BJ (cell line): ENCODE results near the gene DNAJC28. TPM values are rescaled to one million over a fixed set of nuclear protein-coding genes. Genes with fewer than 3 reads are reported as not detected.
"Not testable (repeated sequence)": the region's sequence is repeated elsewhere in the genome, so short reads cannot be mapped to it uniquely, and the experiment has no call there.

Experiments used
- CTCF ChIA-PET: fragments of 350-600 bp; formaldehyde crosslinking; extraction: SDS; loops from one replicate; lab custom pipeline; 2021; ENCODE audit warnings: antibody characterized with exemption, inconsistent platforms; lab: Yijun Ruan, JAX
- POLR2A ChIA-PET: fragments of 300-600 bp; sonication (Branson Sonifier 250); formaldehyde crosslinking; extraction: SDS; loops from one replicate; lab custom pipeline; 2021; ENCODE audit warnings: antibody characterized with exemption; lab: Charles Lee
- DNase-seq: peaks from one replicate; pipeline ENCODE4 v3.0.0-alpha.2; 2011; ENCODE audit warnings: low read depth
- H3K27me3 ChIP-seq: 2 replicates; pipeline ENCODE4 v1.6.0; 2011; ENCODE audit warnings: low read length; ENCODE audit not compliant: control insufficient read depth, insufficient read depth
- H3K36me3 ChIP-seq: 2 replicates; pipeline ENCODE4 v1.5.1; 2011; ENCODE audit warnings: low read length; ENCODE audit not compliant: control insufficient read depth, insufficient read depth
- H3K4me3 ChIP-seq: 2 replicates; pipeline ENCODE4 v1.5.1; 2011; ENCODE audit warnings: low read depth, mild to moderate bottlenecking, control low read depth, low read length
- polyA plus RNA-seq: library from polyadenylated mRNA; depleted of rRNA; stranded (reverse); fragments of >200 nt; gene quantifications from 2 replicates; pipeline ENCODE4 v1.2.3, GENCODE V29; 2011
- TF ChIP-seq, protein P1 (sequence below): IDR thresholded peaks from 2 replicates; pipeline ENCODE4 v1.5.1; 2011; ENCODE audit warnings: low read depth, mild to moderate bottlenecking, control low read depth, inconsistent platforms, low read length, moderate library complexity; ENCODE audit not compliant: insufficient read depth

The DNAJC28 gene
- polyA plus RNA-seq, 1 experiment = 0.38 TPM

DNA sequence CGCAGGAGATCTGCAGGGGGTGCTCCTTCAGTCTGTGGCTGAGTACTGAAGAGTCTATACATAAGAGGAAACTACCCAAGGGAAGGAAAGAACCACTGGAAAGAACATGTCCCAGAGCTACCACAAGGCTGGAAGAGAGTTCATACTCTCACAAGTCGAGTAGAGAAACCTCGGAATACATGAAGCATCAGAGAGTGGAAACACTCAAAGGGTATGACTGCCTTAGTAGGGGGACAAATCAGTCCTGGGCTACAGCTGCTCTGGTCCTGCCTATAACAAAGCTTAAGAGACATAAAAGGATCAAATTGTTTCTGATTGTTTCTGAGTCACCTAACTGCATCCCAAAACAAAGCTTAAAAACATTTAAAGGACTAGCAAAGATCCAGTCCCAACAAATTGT, 39.2 kb downstream of the DNAJC28 start:
- POLR2A ChIA-PET = interaction anchor here (0.6 kb wide), 1 partner anchor 21 kb away, joined by 6 read pairs; no protein-coding TSS in a partner anchor
- Histone ChIP-seq H3K27me3 (no peaks in the 10 kb centered on the region), H3K4me3 (no peak overlapping the region), H3K36me3 (peaks cover 1% of the 10 kb centered on the region; the same call in 1 of the 2 replicates)
- CTCF ChIA-PET = interaction anchor here (1.3 kb wide), 1 partner anchor 253 kb away, joined by 4 read pairs; no protein-coding TSS in a partner anchor
- DNase-seq = no peak
- TF ChIP-seq, protein P1, sequence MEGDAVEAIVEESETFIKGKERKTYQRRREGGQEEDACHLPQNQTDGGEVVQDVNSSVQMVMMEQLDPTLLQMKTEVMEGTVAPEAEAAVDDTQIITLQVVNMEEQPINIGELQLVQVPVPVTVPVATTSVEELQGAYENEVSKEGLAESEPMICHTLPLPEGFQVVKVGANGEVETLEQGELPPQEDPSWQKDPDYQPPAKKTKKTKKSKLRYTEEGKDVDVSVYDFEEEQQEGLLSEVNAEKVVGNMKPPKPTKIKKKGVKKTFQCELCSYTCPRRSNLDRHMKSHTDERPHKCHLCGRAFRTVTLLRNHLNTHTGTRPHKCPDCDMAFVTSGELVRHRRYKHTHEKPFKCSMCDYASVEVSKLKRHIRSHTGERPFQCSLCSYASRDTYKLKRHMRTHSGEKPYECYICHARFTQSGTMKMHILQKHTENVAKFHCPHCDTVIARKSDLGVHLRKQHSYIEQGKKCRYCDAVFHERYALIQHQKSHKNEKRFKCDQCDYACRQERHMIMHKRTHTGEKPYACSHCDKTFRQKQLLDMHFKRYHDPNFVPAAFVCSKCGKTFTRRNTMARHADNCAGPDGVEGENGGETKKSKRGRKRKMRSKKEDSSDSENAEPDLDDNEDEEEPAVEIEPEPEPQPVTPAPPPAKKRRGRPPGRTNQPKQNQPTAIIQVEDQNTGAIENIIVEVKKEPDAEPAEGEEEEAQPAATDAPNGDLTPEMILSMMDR = no peak

DNA sequence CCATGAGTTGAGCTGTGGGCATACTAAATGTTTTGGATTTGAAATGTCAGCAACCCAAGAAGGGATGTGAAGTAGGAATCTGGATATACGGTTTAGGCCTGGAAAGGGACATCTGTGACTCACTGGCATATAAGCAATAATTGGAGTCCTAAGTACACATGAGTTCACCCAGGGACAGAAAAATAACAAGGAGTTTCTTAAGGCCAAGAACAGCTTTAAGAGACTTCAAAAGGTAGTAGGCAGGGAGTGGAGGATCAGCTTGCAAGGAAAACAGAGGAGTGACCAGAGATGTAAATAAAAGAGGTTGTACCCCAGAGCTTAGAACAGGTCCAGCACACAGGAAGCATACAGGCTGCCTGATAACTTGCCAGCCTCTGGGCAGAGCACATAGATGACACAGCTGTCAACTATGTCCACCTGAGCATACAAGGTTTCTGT, 39.9 kb downstream of the DNAJC28 start:
- POLR2A ChIA-PET = no interaction called here
- Histone ChIP-seq H3K4me3 (no peak overlapping the region), H3K36me3 (0 out of 2 replicates have a peak, but pooled peaks cover 1% of the 10 kb centered on the region), H3K27me3 (no peaks in the 10 kb centered on the region)
- TF ChIP-seq, protein P1 = no peak
- CTCF ChIA-PET = interaction anchor here (0.7 to 1.6 kb wide), 2 partner anchors 15 to 91 kb away, joined by 3 to 5 read pairs; no protein-coding TSS in a partner anchor
- DNase-seq = no peak

DNA sequence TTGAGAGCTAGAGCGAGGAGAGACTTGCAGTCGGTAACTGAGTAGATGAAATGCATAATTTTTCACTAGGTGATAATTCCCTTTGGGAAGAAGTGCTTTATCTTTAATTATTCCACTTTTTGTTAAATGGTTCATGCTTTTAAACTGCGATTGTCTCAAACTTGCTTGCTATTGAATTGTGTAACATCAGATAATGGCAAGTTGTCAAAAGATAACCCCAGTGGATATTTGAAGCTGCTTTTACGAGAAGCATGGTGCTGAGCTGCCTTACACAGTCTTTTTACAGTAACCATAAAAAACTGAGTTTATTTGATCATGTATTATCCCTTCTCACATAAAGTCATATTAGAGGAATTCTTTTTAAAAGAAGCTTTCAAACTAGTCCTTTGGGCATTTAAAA, 41.9 kb downstream of the DNAJC28 start:
- no peak for DNase-seq
- TF ChIP-seq, protein P1 = no peak
- Histone ChIP-seq H3K27me3 (no peaks in the 10 kb centered on the region), H3K36me3 (0 out of 2 replicates have a peak, but pooled peaks cover 1% of the 10 kb centered on the region), H3K4me3 (no peak overlapping the region)
- ChIA-PET CTCF (interaction anchor here (1.2 to 1.8 kb wide), 2 partner anchors 10 to 88 kb away, joined by 4 to 5 read pairs; no protein-coding TSS in a partner anchor), POLR2A (no interaction called here)

DNA sequence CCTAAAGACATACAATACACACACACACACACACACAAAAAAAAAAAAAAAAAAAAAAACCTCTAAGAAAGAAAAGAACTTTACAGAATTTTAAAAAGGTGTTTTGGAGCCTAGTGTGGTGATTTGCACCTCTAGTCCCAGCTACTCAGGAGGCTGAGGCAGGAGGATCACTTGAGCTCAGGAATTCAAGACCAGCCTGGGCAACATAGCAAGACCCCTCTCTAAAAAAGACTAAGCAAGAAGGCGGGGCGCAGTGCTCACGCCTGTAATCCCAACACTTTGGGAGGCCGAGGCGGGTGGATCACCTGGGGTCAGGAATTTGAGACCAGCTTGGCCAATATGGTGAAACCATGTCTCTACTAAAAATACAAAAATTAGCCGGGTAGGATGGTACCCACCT, 44.9 kb downstream of the DNAJC28 start:
- H3K27me3 ChIP-seq, H3K4me3 ChIP-seq, DNase-seq, POLR2A ChIA-PET, H3K36me3 ChIP-seq: not testable (repeated sequence)
- CTCF ChIA-PET = interaction anchor here (0.6 to 4.0 kb wide), 9 partner anchors 9 to 614 kb away, joined by 3 to 44 read pairs (median 6); no protein-coding TSS in a partner anchor

DNA sequence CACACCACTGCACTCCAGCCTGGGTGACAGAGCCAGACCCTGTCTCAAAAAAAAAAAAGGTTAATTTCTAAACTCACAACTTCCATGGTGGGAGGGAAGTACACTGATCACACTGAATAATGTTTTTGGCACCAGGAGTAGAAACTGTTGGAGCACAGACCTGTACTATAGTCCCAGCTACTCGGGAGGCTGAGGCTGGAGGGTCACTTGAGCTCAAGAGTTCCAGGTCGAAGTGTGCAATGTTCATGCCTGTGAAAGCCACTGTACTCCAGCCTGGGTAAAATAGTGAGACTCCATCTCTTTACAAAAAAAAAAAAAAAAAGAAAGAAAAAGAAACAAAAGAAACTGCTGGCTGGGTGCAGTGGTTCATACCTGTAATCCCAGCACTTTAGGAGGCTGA, 47.0 kb downstream of the DNAJC28 start:
- ChIA-PET CTCF (interaction anchor here (0.6 to 4.0 kb wide), 19 partner anchors 10 to 504 kb away, joined by 3 to 44 read pairs (median 6); no protein-coding TSS in a partner anchor), POLR2A (no interaction called here)
- Histone ChIP-seq H3K27me3 (no peaks in the 10 kb centered on the region), H3K36me3 (0 out of 2 replicates have a peak, but pooled peaks cover 1% of the 10 kb centered on the region), H3K4me3 (no peak overlapping the region)
- TF ChIP-seq, protein P1 = no peak
- no peak for DNase-seq
